Left ventricle myocardium inferior (tissue), 1 donor: ENCODE measurements around the gene COL1A1. TPM values are rescaled to one million over a fixed set of nuclear protein-coding genes. Genes with fewer than 3 reads are reported as not detected.

Source experiments
- DNase-seq: peaks from one replicate; pipeline ENCODE4 v3.0.0-alpha.2; 2020
- H3K27ac ChIP-seq: fragments of 200-600 bp; replicated peaks from 2 replicates; pipeline ENCODE4 v1.8.0; 2021
- H3K27me3 ChIP-seq: fragments of 200-600 bp; 2 replicates; pipeline ENCODE4 v1.8.0; 2021; ENCODE audit warnings: low read depth
- H3K36me3 ChIP-seq: fragments of 200-600 bp; 2 replicates; pipeline ENCODE4 v1.8.0; 2021
- H3K4me1 ChIP-seq: fragments of 200-600 bp; 2 replicates; pipeline ENCODE4 v1.8.0; 2021
- H3K4me3 ChIP-seq: fragments of 200-600 bp; 2 replicates; pipeline ENCODE4 v1.8.0; 2021; ENCODE audit warnings: mild to moderate bottlenecking, moderate library complexity
- H3K9me3 ChIP-seq: fragments of 200-600 bp; replicated peaks from 2 replicates; pipeline ENCODE4 v1.8.0; 2021
- intact Hi-C: fragments of 100-400 bp; cut with micrococcal nuclease; formaldehyde crosslinking; loops from one replicate; pipeline ENCODE4 v1.11.0; 2022
- total RNA-seq: library from RNA; stranded (reverse); fragmentation: NEBNext Ultra II Directional; extraction: Animal tissue kit (Norgen Biotek cat#: 25700); gene quantifications from one replicate; pipeline ENCODE4 v1.2.1, GENCODE V29; 2021
- TF ChIP-seq, protein P1 (sequence below): fragments of 200-600 bp; IDR thresholded peaks from 2 replicates; pipeline ENCODE4 v1.8.0; 2021; ENCODE audit warnings: antibody characterized with exemption, mild to moderate bottlenecking, borderline replicate concordance
- donor health status: DM: no; HTN: yes; CAD: no; lungs with severe emphysema.

COL1A1 gene
- total RNA-seq, 1 donor from 2014 or later, result 45.8 TPM

DNA sequence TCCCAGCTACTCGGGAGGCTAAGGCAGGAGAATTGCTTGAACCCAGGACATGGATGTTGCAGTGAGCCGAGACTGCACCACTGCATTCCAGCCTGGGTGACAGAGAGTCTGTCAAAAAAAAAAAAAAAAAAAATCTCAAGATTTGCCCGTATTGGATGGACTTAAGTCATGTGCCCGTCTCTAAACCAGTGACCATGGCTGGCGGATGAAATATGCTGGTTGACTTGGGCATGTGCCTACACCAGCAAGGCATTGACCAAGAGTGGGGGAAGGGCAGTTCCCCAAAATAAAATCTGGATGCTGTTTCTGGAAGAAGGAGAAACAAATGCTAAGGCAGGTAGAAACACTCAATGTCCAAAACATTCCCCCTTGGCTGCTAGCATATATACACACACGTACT, 21.5 kb upstream of the COL1A1 start:
- Histone ChIP-seq H3K9me3 (peaks cover 15% of the 10 kb centered on the region), H3K36me3 (no peaks in the 10 kb centered on the region), H3K4me3 (no peak overlapping the region), H3K4me1 (peaks cover 39% of the 10 kb centered on the region), H3K27me3 (peaks cover 26% of the 10 kb centered on the region), H3K27ac (peak overlapping the region; percentile 63)
- intact Hi-C loops, result no loop called here
- TF ChIP-seq, protein P1, sequence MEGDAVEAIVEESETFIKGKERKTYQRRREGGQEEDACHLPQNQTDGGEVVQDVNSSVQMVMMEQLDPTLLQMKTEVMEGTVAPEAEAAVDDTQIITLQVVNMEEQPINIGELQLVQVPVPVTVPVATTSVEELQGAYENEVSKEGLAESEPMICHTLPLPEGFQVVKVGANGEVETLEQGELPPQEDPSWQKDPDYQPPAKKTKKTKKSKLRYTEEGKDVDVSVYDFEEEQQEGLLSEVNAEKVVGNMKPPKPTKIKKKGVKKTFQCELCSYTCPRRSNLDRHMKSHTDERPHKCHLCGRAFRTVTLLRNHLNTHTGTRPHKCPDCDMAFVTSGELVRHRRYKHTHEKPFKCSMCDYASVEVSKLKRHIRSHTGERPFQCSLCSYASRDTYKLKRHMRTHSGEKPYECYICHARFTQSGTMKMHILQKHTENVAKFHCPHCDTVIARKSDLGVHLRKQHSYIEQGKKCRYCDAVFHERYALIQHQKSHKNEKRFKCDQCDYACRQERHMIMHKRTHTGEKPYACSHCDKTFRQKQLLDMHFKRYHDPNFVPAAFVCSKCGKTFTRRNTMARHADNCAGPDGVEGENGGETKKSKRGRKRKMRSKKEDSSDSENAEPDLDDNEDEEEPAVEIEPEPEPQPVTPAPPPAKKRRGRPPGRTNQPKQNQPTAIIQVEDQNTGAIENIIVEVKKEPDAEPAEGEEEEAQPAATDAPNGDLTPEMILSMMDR, result no peak
- no peak for DNase-seq

DNA sequence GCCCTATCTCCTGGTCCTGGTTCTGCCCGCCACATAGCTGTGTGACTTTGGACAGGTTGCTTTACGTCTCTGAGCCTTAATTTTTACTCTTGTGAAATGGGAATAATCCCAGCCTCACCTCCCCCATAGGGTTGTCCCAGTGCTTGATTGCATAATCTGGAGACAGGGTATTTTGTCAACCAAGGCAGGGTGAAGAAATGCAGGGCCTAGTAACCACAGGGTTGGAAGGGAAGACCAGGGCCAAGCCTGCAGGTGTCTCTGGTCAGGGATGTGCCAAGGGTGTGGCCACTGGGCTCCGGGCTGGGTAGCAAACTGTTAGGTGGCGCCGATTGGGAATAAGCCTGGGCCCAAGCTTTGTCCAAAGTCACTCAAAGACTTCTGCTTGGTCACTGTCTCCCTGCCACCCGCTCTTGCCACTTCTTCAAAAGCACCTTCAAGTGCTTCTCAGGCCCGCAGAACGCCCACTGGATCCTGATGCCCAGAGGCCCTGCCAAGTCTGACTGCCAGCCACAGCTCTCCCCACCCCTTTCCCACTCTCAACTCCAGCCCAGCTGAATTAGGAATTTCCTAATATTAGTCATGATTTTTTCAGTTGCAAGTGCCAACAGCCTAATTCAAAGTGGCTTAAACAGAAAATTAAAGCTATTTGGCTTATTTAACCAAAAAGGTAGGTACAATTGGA, 20.6 kb upstream of the COL1A1 start:
- Histone ChIP-seq H3K9me3 (peaks cover 15% of the 10 kb centered on the region), H3K4me1 (peaks cover 46% of the 10 kb centered on the region), H3K36me3 (no peaks in the 10 kb centered on the region), H3K27ac (peak overlapping the region; percentile 63), H3K27me3 (peaks cover 26% of the 10 kb centered on the region), H3K4me3 (no peak overlapping the region)
- TF ChIP-seq, protein P1, result no peak
- intact Hi-C loops, result no loop called here
- no peak for DNase-seq

DNA sequence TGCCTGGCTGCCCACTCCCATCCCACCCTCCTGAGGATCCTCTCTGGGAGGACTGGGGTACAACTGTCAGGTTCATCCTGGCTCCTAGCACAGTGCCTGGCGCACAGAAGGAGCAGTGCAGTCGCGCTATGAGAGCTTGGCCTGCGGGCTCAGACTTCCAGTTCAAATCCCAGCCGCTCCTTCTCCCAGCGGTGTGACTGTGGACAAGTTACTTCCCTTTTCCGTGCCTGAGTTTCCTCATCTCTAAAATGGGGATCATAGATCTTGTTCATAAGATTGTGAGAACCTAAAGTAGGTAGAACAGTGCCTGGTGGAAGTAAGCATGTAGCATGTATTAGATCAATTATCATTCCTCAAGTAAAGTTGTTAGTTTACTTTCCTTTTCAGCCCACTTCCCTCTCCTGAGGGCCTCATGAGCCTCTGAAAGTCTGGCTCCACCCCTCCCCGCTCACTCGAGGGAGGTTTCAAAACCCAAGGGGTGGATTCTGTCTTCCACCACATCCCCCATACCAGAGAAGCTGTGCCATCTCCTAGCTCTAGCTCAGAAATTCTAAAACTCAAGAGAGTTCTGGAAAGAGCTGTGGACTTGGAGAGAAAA, 19.9 kb upstream of the COL1A1 start:
- Histone ChIP-seq H3K27ac (peak overlapping the region; percentile 63), H3K4me3 (no peak overlapping the region), H3K36me3 (no peaks in the 10 kb centered on the region), H3K4me1 (peaks cover 46% of the 10 kb centered on the region), H3K27me3 (peaks cover 26% of the 10 kb centered on the region), H3K9me3 (peaks cover 9% of the 10 kb centered on the region)
- DNase-seq, result no peak
- TF ChIP-seq, protein P1, result no peak
- intact Hi-C loops, result no loop called here

DNA sequence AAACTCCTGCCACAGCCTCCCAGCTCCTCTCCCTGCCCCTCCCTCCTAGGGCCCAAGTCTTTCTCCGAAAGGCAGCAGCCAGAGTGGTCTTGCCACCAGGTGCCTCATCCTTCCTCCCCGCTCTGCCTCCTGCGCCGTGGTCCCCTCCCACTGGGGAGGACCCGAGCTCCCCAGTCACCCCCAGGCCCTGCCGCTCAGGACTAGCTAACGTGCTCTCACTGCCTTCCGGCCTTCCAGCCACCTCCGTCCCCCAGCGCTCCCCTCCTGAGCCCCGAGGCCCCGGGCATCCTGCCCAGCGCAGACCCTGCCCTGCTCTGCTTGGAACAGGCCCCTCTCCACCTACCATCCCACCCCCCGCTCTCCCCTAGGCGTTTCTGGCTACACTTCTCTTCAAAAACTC, 19.4 kb upstream of the COL1A1 start:
- H3K4me3 ChIP-seq, result no peak overlapping the region
- intact Hi-C loops, result no loop called here
- no peaks in the 10 kb centered on the region for H3K36me3 ChIP-seq
- H3K9me3 ChIP-seq, result peaks cover 6% of the 10 kb centered on the region
- no peak for DNase-seq
- TF ChIP-seq, protein P1, result no peak
- peaks cover 26% of the 10 kb centered on the region for H3K27me3 ChIP-seq
- peak overlapping the region; percentile 77 for H3K27ac ChIP-seq
- H3K4me1 ChIP-seq, result peaks cover 46% of the 10 kb centered on the region

DNA sequence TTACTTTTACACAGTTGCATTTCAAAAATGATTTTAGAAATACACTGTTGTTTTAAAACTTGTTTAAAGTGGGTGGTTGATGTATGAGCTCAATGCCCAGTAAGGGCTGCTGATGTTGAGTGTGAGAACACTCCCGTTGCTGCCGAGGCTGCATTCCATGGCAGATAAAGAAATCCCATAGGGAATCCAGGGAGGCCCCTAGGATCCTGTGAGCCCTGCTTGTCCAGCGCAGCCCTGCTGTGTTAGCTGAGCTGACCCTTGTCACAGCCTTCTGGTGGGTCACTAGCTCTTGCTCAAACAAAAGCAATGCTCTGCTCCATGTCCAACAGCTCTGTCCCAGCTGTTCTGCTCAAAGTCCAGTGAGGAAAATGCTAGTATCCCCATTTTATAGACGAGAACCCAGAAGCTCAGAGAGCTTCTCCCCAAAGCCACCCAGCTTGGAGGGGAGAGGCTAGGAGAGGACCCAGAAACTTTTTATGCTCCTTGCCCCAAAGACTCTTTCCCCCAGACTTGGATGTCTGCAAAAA, 18.6 kb upstream of the COL1A1 start:
- Histone ChIP-seq H3K27me3 (peaks cover 26% of the 10 kb centered on the region), H3K4me3 (no peak overlapping the region), H3K4me1 (peaks cover 46% of the 10 kb centered on the region), H3K9me3 (no peaks in the 10 kb centered on the region), H3K27ac (peak overlapping the region; percentile 77), H3K36me3 (no peaks in the 10 kb centered on the region)
- TF ChIP-seq, protein P1, result no peak
- DNase-seq, result no peak
- intact Hi-C loops, result no loop called here
